Pulmonary artery endothelial cell (primary cell): ENCODE data around the gene LRRC4. TPM values are rescaled to one million over a fixed set of nuclear protein-coding genes. Genes with fewer than 3 reads are reported as not detected.

ENCODE experiments used
- DNase-seq: peaks from one replicate; pipeline ENCODE4 v3.0.0-alpha.2; 2011; ENCODE audit warnings: low read depth, low spot score
- total RNA-seq: library from RNA; depleted of rRNA; stranded (reverse); fragments of >200 nt; gene quantifications from 2 replicates; pipeline ENCODE4 v1.2.3, GENCODE V29; 2014

The LRRC4 gene
- total RNA-seq, 1 donor from 2014 or later: 0.40 TPM

DNA sequence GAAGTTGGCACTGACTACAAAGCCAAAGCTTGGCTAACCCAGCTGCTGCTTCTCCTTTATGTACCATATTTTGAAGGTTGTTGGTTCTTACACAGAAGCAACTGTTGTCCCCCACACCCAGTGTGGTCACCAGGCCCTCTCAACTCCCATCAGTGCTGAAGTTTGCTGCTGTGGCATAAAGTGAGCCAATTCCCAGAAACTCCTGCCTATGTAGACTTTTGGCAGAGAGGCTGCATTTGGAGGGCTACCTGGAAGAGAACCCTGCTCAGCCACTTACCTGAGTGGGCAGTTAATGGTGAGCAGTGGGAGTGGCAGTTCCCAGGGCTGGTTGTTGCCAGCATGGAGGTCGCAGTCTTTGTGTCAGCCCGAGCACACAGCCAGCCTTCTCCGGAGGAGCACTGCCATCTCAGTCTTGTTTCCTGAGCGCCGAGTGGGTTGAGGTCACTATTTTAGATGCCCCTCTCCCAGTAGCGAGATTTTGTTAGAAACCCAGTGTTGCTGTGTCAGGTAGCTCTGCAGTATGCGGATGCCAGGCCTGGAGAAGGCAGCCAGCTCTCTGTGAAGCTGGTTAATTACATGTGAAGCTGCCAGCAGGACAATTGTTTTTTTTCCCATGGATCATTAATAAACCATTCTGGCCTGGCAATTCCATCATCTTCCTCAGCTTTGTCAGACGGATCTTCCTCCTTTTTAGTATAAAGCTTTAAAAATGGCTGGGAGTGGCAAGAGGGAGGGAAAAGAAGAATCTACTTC, 24.5 kb downstream of the LRRC4 start:
- no peak for DNase-seq

DNA sequence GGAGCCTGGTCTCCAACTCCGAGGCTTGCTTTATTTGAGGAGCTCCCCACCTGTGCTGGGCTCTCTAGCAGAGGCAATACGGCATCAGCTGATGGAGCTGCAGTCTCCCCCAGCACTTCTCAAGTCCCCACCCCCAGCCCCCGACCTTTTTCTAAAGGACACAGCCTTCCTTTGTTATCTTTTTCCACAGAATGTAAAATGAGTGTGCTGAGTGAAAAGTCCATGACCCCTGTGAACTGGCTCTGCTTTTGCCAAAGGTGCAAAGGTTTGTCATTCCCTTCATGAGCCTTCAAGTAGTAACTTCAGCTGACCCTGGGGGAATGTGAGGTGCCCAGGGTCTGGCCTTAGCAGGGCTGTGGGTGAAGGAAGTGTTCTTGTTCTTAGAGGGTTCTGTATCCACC, 25.5 kb downstream of the LRRC4 start:
- DNase-seq: no peak

DNA sequence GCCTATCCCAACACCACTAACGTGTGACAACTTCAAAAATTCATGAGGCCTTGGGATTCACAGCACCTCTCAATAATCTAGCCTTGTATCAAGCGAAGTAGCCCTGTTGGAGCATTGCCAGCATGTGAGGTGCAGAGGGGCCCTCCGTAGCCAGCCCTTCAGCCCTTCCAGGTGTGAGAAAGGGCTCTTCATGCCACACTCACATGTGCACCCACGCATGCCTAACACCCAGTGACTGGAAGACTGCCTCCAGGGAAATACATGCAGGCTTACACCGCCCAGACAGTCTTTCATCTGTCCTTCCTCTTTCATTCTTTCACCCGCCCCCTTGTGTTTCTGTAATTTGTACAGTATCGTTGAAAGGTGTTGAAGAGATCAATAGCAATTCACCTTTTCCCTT, 26.1 kb downstream of the LRRC4 start:
- DNase-seq: no peak

DNA sequence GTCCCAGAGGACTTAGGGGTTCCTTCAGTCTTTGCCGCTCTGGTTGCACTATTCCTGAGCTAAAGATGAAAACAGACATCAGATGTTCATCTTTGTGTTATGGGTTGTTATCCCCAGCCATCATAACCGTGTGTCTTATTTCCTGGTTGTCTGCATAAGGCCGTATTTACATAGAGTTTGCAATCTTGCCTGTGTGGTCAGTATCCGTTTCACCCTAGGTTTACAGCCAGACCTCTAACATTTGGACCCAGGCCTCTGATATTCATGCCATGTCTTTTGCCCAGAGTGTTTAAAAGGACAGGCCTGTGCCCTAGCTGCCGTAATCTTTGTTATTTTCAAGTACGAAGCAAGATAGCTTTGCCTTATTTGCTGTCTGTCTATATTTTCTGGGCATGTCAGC, 26.6 kb downstream of the LRRC4 start:
- no peak for DNase-seq

DNA sequence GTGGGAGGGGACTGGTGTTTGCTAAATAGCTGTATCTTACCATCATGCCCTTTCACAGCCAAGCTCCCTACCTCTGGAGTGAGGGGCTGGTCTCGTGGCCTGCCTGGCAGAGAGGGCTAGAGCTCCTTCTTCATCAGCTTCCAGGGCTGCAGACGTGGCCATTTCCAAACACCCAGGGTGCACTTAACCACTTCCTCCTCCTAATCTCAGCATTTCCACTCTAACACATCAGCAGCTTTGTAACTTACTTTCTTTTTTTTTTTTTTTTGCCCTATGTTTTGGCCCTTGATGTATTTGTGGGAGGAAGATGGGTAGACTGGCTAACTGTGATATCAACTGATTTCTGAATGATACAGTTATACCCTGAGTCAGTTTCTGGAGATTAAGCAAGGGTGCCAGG, 27.4 kb downstream of the LRRC4 start:
- DNase-seq: no peak

DNA sequence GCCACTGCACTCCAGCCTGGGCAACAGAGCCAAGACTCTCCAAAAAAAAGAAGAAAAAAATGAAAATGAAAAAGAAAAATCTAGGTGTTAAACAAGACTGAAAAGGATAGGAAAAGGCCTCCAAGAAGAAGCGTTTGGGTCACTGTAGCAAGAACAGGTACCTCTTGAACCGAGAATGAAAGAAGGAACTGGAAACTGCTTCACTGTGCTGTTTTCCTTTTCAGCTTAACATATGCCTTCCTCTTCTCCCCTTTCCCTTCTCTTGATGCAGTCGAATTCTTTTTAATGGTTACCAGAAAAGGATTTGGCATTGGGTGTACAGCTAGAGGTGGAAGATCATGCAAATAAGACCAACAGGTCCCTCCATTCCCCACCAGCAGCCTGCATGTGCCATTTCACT, 28.1 kb downstream of the LRRC4 start:
- no peak for DNase-seq

DNA sequence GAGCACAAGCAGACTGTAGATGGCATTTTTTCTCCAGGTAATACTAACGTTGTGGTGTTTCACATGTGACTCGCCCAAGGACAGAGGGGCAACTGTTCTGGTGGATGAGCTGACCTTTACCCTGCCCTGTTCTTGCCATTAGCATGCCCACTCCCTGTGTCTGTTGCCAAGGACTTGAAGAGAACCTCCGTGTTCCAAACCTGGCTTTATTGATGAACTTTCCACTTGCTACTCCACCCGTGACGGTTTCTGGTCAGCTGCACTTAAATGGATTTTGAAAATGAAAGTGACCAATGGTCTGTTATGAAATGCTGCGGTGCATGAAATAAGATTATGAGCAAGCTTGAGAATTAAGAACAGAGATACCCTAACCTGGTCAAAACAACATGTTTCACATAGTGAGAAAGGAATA, 30.4 kb downstream of the LRRC4 start:
- DNase-seq: no peak

DNA sequence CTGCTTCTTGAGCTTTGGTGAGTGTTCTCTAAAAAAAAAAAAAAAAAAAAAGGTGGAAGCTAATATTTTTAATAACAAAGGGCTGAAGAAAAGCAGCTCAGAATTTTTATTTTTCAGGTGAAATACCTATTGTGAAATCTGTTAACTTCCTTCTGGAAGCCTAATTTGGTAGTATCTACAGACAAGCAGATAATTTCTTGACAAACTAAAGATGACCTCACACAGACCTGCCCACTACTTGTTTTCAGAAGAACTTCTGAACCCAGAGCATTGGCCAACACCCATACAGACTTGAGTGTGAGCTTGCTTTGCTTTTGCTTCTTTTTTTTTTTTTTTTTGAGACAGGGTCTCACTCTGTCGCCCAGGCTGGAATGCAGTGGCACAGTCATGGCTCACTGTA, 31.2 kb downstream of the LRRC4 start:
- DNase-seq: no peak

DNA sequence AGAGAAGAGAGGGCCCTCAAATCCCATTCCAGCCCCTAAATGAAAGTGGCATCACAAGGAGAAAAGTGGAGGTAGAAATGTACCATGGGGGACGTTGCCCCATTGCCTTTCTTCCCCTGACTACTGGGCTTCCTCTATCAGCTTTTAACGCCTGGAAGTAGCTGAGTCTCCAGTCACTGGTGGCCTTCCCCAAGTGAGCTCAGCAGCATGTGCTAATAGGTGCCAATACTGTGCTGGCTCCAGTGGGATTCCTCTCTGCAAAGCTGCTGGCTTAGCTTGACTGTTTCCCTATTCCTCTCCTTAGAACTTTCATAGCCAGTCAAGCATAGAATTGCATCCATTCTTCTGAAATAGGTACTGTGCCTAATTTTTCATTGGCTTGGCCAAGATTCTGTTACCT, 32.6 kb downstream of the LRRC4 start:
- DNase-seq: no peak

DNA sequence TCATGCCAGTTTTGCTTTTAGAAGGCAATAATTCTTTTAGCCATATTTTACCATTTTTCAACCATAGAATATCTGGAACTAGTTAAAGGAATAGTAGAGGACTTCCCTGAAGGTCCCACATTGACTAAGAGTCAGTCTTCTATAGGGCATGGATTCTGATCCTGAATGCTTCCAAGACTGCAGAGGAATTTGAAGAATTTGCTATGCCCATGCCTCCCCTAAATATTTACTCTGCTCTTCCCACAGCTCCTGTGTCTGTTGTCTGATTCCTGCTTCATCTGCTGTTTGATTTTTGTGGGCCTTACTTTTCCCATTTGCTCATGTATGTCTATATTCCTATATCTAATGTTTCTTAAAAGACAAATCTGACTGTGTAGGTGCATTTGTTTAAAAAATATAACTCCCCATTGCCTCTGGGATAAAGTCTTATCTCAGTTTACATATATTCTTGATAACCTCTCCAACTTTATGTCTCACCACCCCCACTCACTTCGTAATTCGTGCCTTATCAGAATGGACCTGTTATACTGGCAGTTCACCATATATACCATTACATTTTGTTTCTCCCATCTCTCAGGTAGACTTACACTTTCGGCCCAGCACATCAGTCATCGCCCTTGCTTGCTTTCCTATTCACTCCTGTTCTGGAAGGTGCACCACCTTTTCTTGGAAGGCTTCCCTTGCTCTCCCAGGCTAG, 33.9 kb downstream of the LRRC4 start:
- DNase-seq: no peak

DNA sequence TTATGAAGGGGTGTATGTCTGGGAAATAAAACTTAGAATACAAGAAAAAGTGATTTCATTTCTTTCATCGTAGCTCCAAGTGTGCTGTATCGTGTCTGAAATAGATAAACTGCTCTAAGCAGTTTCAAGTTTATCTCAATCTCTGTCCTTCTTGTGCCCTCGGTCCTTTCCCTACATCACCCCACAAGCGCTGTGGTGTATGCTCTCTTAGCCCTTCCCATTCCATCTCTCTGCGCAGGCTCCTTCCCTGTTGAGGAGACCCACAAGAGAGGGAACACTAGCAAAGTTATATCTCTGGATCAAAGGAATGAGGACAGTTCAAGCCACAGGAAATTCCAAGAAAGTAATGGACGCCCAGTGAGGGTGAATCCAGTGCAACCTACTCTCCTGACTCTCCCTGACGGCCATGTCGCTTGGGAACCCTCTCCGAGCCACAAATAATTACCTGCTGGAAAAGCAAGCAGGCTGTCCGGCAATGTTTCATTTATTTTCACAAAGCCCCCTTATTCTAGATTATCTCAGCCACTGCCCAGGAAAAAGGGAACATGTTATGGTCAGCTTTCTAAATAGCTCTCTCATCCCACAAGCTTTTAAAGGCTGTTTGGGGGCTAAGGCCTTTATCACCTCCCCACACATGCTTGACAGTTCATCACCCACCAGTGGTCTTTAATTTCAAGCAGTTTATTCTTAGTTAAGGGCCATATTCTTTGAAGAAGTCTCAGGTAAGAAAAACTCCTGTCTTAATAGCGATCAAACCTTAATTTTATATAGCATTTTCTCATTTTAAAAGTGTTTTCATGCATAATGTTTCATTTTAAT, 34.8 kb downstream of the LRRC4 start:
- no peak for DNase-seq

DNA sequence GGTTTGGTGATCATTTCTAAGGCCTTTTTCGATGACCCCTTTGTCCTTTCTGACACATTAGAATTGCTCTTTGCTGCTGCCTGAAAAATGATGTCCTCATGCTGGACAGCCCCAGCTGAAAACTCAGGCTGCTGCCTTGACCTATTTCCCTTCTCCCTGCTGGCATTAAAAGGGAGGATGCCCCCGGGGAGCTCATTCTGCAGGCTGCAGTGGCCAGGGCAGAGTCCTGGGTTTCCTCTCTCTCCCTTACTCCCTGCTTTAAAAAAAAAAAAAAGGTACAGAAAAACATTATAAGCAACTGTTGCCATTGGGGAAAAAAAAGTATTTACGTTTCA, 35.4 kb downstream of the LRRC4 start:
- no peak for DNase-seq

DNA sequence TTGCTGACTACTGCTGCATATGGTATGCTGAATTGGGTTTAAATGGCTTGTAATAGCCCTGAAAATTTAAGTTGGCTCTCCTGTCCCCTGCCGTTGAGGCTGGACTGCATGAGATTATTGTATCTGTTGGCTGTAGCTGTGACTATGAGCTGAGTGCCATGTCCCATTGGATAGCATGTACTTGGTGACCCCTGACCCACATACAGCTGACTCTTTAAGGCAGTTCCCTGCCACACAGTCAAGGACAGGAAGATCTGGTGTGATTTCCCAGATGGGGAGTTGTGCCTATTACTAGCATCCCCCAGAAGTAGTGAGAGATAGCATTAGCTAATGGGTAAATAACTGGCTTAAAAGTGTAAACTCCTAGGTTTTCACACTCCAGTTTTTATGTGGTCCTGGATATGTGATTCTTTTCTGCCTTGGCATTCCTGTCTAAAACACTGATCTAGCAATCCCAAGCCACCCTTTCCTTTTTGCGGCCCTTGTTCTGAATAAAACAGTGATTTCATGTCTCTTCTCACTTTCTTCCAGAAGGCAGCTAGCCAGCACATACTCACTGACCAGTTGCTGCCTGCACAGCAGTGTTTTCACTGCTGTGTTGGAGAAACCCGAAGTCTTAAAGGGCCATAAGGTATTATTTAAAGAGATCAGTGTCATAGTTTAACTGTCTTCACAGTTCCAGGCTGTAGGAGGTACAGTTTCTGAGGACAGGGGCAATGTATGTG, 35.9 kb downstream of the LRRC4 start:
- no peak for DNase-seq

DNA sequence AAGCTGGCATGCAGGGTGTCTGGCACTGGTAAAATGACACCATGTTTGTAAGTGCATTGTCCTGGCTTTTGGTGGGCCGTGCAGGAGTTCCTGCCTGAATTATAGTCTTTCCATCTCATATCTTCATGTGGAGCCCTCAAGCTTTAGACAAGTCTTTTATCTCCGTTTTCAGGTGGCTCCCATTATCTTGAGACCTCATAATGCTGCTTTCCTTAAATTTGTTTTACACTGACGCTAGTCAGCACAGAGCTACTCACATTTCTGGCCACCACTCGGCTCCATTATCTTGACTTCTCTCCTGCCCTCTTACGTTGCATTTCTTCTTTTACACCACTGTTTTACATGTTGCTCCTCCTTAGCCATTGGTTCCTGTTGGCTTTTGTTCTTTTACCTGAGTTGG, 37.2 kb downstream of the LRRC4 start:
- no peak for DNase-seq

DNA sequence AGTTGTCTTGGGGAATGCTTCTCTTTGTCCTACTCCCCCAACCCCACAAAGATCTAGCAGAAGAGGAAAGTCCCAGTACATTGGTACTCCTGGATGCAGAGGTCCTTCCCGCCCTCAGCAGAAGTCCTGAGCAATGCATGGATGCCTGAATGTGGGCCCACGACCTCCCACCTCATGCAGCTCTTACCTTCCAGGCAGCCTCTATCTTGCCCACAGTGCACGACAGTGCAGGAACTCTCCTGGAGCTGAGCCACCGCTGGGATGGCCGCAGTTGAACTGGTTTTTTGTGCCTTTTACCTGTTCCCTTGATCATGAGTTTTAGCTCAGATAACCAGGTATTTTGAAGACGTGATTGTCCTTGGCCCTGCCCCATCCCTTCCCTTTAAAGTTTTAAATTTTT, 37.9 kb downstream of the LRRC4 start:
- DNase-seq: no peak

DNA sequence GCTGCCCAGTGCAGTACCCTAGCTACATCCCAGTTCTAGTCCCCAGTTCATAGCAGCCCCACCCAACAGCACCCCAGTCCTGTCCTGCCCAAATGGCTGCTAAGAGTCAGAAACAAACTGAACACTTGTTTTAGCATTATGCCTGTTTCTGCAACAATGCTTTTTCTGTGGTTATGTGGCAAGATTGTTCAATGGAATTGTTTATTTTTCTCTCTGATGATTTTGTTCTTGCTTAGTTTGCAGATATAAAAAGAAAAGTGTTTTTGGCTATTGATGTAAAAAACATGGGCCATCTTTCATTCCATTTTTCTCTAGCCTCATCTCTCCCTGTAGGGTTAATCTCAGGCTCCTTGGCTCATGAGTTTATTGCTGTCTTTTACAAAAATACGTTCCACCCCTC, 42.5 kb downstream of the LRRC4 start:
- DNase-seq: no peak

DNA sequence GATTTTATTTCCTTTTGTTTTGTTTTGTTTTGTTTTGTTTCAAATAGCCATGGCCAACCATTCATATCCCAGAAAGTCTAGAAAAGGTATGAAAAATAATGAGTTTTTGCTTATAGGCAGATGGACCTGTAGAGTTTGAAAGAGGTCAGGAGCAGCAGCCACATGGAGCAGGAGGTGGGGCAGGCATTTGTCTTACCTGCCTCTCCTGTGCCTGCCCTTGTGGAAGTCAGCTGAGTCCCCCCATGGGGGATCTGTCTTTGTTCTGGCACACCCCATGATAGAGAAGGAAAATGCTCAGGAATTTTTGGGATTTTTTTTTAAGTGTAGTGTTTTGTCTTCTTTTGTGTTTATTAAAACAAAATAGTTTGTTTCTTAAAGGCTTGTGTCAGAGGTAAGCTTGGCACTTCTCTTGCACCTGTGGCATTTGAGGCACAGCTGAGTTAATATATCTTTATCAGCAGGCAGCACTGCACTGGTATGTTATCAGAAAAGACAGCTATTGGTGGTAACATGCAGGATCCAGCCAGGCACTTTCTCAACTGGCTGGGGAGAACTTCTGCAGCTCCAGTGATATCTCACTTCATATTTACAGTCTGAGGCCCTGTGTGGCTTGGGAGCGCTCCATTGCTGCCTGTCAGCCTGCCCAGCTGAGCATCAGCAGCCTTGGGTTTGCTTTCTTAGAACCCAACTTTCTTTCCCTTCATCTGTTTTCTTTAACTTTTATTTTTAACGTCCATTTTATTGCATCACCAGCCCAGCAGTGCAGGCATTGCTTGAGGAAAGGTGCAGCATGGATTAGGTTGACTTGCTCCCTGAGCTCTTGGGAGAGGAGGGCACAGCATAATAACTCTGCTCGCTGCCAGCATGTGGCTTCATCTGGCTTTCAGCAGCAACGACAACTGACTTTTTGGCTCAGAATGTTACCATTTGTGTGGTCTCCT, 44.4 kb downstream of the LRRC4 start:
- no peak for DNase-seq

DNA sequence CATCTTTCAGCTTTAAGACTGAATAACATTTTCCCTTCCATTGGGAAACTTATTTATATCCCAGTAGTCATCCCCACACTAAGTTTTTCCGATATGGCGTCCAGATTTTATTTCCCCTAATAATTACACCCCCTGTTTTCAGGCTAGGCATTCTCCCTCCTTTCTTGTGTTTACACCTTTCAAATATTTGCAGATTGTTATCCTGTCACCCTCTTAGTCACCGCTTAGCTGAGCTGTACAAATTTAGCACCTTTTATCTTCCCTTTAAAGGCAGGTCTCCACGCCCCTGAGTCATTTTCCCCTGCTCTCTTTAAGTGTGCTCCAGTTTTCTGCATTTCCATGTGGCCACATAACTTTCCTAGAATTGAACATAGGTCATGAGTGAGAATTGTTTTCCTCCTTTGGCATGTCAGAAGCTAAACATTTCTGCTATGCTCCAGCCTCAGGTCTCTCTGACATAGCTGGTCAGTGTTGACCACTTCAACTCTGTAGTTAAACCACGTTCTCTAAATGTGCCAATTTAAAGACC, 47.4 kb downstream of the LRRC4 start:
- DNase-seq: no peak

DNA sequence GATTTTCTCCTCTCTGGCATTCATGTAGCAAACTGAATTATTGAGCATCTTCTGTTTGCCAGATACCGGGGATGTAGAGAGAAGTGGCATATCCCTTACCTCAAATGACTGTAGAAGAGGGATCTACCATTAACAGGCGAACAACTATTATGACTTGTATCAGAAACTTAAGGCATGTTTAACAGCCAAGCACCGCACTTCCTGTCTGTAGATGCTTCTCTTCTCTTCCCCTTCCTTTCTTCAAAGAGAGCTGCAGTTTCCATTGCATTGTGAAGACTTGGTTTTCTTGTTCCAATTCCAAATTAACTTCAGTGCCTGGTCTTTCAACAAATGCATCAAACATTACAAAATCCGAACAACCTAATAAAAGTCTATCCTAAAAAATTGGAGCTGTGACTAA, 49.3 kb downstream of the LRRC4 start:
- no peak for DNase-seq

DNA sequence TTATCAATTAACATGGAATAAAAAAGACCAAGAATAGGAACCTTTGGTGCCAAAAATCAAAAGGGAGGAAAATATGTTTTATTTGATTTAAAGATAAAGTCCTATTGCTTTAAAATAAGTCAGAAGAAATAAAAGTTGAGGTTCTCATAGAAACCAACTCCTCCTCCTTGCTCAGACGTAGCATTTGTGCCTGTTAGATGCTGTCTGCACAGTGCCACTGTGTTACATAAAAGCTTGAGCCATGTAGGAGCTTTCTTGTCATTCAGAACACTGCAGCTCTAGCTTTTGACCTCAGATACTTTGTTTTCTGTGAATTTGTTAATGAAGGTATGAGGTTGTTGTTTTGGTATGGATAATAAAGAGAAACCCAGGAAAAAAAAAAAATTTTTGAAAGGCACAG, 50.3 kb downstream of the LRRC4 start:
- DNase-seq: no peak

DNA sequence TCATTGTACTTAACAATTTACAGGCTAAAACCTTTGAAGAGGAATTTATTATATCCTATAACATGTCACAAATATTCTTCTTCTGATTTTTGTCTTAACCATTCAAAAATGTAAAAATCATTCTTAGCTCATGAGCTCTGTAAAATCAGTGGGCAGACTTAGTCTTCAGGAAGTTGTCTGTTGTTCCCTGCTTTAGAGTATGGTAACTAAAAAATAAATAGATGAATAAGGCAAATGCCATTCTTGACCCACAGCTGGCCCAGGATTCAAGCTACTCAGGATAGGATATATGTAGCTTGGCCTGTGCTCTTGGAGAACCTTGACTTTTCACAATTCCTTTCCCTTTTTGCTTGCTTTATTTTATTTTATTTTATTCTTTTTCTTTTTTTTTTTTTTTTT, 51.5 kb downstream of the LRRC4 start:
- no peak for DNase-seq
